GM19467 (cell line): ENCODE results near the gene MT1X.
"Not testable (repeated sequence)": the region's sequence is repeated elsewhere in the genome, so short reads cannot be mapped to it uniquely, and the experiment has no call there.

Source experiments
- ATAC-seq: cut with Tn5 transposase; IDR thresholded peaks from one replicate; pipeline ENCODE4 v1.9.1; 2021; ENCODE audit warnings: mild to moderate bottlenecking, moderate library complexity; ENCODE audit not compliant: unreplicated experiment

The MT1X gene

GRCh38 chr16:56652600-56652999 is 29.7 kb upstream of the MT1X start:
- ATAC-seq = no peak

GRCh38 chr16:56653218-56653617 is 29.1 kb upstream of the MT1X start:
- no peak for ATAC-seq

GRCh38 chr16:56657555-56658326 is 24.5 kb upstream of the MT1X start, which contains the start of gene MT1F:
Gene MT1F (plus strand): TSS chr16:56657959. CDS start chr16:56658059, 100 bp downstream.
- ATAC-seq = no peak

- no peak for ATAC-seq
These were observed 23.9 kb upstream of the MT1X start for GRCh38 chr16:56658327-56658875.

- ATAC-seq = no peak
These were observed 19.6 kb upstream of the MT1X start for GRCh38 chr16:56662357-56663354.

DNA sequence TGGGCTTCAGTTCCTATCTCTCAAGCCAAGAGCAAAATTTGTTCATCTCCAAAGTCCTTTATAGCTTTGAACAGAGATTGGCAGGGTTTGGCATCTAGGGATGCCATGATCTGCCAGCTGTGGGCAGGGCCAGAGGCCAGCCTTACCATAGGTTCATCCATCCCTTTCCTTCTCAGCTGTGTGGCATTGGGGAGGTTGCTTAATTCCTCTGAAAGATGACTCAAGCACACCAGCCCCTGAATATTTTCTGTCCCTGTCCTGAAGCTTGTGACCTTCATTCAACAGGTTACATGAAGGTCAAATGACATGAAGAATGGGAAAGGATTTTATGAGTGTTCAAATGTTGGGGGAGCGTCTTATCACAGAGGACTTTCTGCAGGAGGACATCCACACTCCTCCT is 17.8 kb upstream of the MT1X start:
- no peak for ATAC-seq

- ATAC-seq = not testable (repeated sequence)
These were observed 16.7 kb upstream of the MT1X start for GRCh38 chr16:56665286-56666261.

- ATAC-seq = no peak
These were observed 14.4 kb upstream of the MT1X start, which contains the start of gene MT1G for GRCh38 chr16:56667581-56668571. Gene MT1G (minus strand): TSS chr16:56668065. CDS start chr16:56667993, 72 bp downstream.

DNA sequence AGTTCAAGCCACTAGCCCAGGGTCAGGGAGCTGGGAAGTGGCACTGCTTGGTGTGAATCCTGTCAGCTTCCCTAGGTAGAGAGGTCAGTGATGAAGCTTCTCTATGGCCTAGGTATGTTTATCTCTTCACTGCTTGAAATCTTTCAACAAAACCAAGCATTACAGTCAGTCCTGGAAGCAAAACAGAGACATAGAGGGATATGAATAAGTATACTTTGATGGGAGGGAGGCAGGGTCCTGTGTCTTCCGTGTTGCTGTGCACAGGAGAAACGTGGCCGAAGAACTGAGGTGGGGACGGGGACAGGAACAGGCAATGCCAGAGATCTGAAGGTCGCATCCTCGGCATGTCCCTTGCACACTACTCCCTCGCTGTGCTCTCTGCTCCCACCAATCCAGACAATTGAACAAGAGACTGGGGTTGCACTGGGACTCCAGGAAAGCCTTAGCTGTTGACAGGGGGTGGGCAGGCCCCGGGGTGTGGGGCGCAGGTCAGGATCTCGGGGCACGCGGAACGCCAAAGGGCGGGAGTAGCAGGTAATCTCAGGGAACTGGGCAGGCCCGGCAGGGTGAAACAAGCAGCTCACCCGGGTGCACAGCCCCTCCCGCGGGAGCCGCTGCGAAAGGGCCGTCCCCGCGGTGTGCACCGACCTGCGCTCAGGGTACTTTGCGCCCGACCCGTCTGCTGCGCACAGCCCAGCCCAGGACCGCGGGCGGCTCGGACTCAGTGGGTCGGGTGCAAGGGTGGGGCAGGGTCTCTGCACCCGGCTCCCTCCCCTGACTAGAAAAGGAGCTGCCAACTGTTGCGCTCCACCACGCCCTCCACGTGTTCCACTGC is 13.0 kb upstream of the MT1X start, which contains the start of gene MT1H:
MT1H (plus strand) TSS at position 810 of the 835 bp plus-strand sequence. CDS start 71 bp downstream, outside the sequence.
- ATAC-seq = no peak

- no peak for ATAC-seq
These were observed 12.2 kb upstream of the MT1X start for GRCh38 chr16:56669840-56670619.

- no peak for ATAC-seq
These were observed 11.7 kb upstream of the MT1X start for GRCh38 chr16:56670620-56670934.

- not testable (repeated sequence) for ATAC-seq
These were observed 10.6 kb upstream of the MT1X start for GRCh38 chr16:56671691-56672090.

- not testable (repeated sequence) for ATAC-seq
These were observed 10.1 kb upstream of the MT1X start for GRCh38 chr16:56672171-56672570.

GRCh38 chr16:56672761-56673536 is 9.3 kb upstream of the MT1X start:
- no peak for ATAC-seq

DNA sequence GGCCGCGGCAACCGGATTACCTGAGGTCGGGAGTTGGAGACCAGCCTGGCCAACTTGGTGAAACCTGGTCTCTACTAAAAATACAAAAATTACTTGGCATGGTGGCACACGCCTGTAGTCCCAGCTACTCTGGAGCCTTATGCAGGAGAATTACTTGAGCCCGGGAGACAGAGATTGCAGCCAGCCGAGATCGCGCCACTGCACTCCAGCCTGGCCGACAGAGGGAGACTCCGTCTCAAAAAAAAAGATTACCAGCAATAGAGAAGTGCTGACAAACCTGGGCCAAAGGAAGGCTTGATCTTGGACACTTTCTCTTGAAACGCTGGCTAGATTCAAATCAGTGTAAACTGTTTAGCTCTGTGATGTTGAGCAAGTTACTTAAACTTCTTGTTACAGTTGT is 8.3 kb upstream of the MT1X start:
- ATAC-seq = no peak

DNA sequence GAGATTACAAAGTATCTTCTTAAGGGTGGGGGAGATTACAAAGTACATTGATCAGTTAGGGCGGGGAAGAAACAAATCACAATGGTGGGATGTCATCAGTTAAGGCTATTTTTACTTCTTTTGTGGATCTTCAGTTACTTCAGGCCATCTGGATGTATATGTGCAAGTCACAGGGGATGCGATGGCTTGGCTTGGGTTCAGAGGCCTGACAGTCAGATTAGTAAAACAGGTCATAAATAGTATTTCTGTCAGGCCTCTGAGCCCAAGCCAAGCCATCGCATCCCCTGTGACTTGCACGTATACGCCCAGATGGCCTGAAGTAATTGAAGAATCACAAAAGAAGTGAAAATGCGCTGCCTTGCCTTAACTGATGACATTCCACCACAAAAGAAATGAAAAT is 7.7 kb upstream of the MT1X start:
- not testable (repeated sequence) for ATAC-seq
